Gastrocnemius medialis (tissue), 4 donors: ENCODE data around the gene ITIH5. TPM values are rescaled to one million over a fixed set of nuclear protein-coding genes. Genes with fewer than 3 reads are reported as not detected.
A peak's percentile ranks its signal among the peaks of the same experiment; 100 is the strongest.

Source experiments
- ATAC-seq, 2 donors: fragments of 150-250 bp; one replicate each; pipeline ENCODE4 v1.9.1; 2016
- DNase-seq, 2 donors: peaks; one replicate each; pipeline ENCODE4 v3.0.0-alpha.2; 2019
- H3K27ac ChIP-seq, 4 donors: fragments of 200-600 bp; sonication (generic); 1 replicate in 1 of 4; 2 replicates in 3 of 4; pipeline ENCODE4 v1.5.1; 2016 to 2018; ENCODE audit warnings: mild to moderate bottlenecking in 2 of 4, moderate library complexity in 1 of 4
- H3K27me3 ChIP-seq, 3 donors: fragments of 200-600 bp; sonication (generic) in 2 of 3; 1 replicate in 1 of 3; 2 replicates in 2 of 3; pipeline versions ENCODE4 v1.5.1 to v1.6.0; 2016 to 2019; ENCODE audit warnings: mild to moderate bottlenecking in 1 of 3, moderate library complexity in 1 of 3
- H3K36me3 ChIP-seq, 2 donors: fragments of 200-600 bp; sonication (generic) in 1 of 2; one replicate each; pipeline ENCODE4 v1.5.1; 2017 to 2018
- H3K4me1 ChIP-seq, 2 donors: fragments of 200-600 bp; sonication (generic) in 1 of 2; one replicate each; pipeline ENCODE4 v1.5.1; 2016 to 2017; ENCODE audit warnings: mild to moderate bottlenecking in 2 of 2
- H3K4me3 ChIP-seq, 4 donors: fragments of 200-600 bp; sonication (generic) in 3 of 4; 1 replicate in 1 of 4; 2 replicates in 3 of 4; pipeline ENCODE4 v1.5.1; 2016 to 2019; ENCODE audit warnings: mild to moderate bottlenecking in 2 of 4
- H3K9me3 ChIP-seq, 3 donors: fragments of 200-600 bp; sonication (generic) in 2 of 3; 1 replicate in 1 of 3; 2 replicates in 2 of 3; pipeline ENCODE4 v1.5.1; 2016 to 2019
- POLR2A ChIP-seq, 2 donors: fragments of 450-650 bp; IDR thresholded peaks; one replicate each; pipeline ENCODE4 v1.6.1; 2017; ENCODE audit warnings: antibody characterized with exemption in 2 of 2, mild to moderate bottlenecking in 2 of 2, moderate library complexity in 2 of 2
- in situ Hi-C, 4 donors: fragments of 200-750 bp; cut with MboI; loops; one replicate each; pipeline versions ENCODE4 v1.15.0 to v1.8.0; 2017; ENCODE audit warnings: low sequenced_read_pairs in 4 of 4
- intact Hi-C: fragments of 100-400 bp; cut with DNase I; formaldehyde crosslinking; loops from one replicate; pipeline ENCODE4 v1.15.1; 2023; ENCODE audit warnings: low total_unique reads
- total RNA-seq, 4 donors: library from RNA; depleted of rRNA; stranded (reverse); fragments of >200 nt; gene quantifications; one replicate each; pipeline versions ENCODE4 v1.1.0 to v1.2.3, GENCODE V29; 2016
- TF ChIP-seq, protein P1 (sequence below), 5 experiments: fragments of 450-650 bp in 3 of 5; fragments of 200-600 bp in 2 of 5; sonication (generic) in 2 of 5; IDR thresholded peaks in 4 of 5; conservative IDR thresholded peaks in 1 of 5; 1 replicate in 4 of 5; 2 replicates in 1 of 5; pipeline ENCODE4 v1.5.1; 2016 to 2019; ENCODE audit warnings: antibody characterized with exemption in 5 of 5, mild to moderate bottlenecking in 3 of 5, moderate library complexity in 3 of 5

ITIH5 gene
- total RNA-seq, 4 donors from 2014 or later: 3.9 to 14.0 (median 6.9) TPM

DNA sequence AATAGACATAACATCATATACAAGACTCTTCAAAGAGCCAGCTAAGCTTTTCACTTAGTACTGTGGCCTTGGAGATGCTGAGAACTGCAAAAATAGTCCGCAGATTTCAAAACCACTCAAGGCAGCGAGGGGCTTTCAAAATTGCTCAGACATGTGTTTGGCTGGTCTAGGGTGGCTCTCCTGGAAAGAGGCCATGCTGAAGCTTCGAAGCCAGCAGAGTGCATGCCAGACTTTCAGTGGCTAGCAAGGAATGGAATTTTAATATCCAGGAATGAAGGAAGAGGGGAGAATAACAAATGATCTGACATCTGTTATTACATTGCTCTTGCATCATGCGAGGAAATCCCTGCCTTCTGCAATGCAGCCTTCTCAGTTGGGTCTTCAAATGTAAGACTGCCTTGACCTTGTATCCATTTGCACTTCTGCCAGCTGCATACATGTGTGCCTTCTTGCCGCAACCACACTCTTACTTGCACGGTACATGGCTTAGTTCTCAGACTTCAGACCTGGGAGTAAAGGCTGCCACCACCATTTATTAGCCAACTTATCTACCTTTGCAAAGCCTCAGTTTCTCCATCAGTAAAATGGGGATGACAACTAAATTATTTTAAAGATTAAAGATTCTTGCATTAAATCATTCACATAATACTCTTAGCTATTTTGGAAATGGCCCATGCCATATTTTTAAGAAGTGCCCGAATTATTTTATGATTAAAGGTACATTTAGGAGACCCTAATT, 55.9 kb downstream of the ITIH5 start:
- Histone ChIP-seq H3K4me1 (peaks cover 9% of the 10 kb centered on the region in 2 donors), H3K27ac (peak overlapping the region in 1 of 4 donors; percentile 29), H3K27me3 (no peaks in the 10 kb centered on the region), H3K9me3 (no peaks in the 10 kb centered on the region), H3K36me3 (no peaks in the 10 kb centered on the region), H3K4me3 (no peak overlapping the region)
- peak in 1 of 2 donors; percentile 61 for DNase-seq
- intact Hi-C loops (no loop called here), in situ Hi-C loops (no loop called here)
- TF ChIP-seq POLR2A (IDR thresholded peaks at IDR 0.05): no peak
- TF ChIP-seq, protein P1, sequence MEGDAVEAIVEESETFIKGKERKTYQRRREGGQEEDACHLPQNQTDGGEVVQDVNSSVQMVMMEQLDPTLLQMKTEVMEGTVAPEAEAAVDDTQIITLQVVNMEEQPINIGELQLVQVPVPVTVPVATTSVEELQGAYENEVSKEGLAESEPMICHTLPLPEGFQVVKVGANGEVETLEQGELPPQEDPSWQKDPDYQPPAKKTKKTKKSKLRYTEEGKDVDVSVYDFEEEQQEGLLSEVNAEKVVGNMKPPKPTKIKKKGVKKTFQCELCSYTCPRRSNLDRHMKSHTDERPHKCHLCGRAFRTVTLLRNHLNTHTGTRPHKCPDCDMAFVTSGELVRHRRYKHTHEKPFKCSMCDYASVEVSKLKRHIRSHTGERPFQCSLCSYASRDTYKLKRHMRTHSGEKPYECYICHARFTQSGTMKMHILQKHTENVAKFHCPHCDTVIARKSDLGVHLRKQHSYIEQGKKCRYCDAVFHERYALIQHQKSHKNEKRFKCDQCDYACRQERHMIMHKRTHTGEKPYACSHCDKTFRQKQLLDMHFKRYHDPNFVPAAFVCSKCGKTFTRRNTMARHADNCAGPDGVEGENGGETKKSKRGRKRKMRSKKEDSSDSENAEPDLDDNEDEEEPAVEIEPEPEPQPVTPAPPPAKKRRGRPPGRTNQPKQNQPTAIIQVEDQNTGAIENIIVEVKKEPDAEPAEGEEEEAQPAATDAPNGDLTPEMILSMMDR (IDR thresholded peaks at IDR 0.05 in 4 of 5, conservative IDR thresholded peaks at IDR 0.05 in 1 of 5): no peak
- peak; percentile 64 to 74 for ATAC-seq

DNA sequence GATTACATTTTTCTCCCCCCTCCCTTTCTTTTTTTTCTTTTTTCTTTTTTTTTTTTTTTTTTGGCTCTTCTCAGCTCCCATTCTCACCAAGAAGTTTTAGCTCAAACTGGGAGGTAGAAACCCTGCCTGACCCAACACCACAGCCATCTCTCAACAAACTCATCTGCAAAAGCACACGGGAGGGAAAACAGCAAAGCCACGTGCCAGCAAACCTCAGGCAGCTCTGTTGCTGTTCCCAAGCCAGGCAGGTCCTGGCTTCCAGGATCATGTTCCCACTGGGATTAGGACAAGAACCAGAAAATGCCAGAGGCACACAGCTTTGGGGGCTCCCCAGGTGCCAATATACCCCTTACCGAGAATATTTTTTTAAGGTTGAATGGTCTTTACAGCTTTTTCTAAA, 56.7 kb downstream of the ITIH5 start:
- TF ChIP-seq, protein P1 (IDR thresholded peaks at IDR 0.05 in 4 of 5, conservative IDR thresholded peaks at IDR 0.05 in 1 of 5): no peak
- no peak for TF ChIP-seq POLR2A (IDR thresholded peaks at IDR 0.05)
- Histone ChIP-seq H3K4me3 (no peak overlapping the region), H3K4me1 (peaks cover 9% of the 10 kb centered on the region in 2 donors), H3K27me3 (no peaks in the 10 kb centered on the region), H3K27ac (peak overlapping the region in 1 of 4 donors; percentile 29), H3K9me3 (no peaks in the 10 kb centered on the region), H3K36me3 (no peaks in the 10 kb centered on the region)
- in situ Hi-C loops: no loop called here
- DNase-seq (no peak), ATAC-seq (no peak)
- intact Hi-C loops: no loop called here

DNA sequence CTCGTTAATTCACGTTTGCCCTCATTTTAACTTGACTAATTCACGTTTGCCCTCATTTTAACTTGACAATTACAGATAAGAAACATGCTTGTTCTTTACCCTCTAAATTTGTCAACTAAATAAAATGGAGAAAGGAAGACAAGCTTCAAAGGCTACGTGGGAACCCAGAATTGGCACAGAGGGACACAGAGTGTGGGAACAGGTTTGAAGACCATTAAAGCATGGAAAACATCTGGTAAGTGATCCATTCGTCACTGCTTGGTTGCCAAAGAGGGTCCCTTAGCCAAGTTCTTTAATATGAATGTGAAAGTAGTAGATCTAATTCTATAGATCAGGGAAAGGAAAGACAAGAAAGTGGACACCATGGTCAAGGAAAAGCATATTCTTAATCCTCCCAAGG, 57.2 kb downstream of the ITIH5 start:
- ATAC-seq (no peak), DNase-seq (no peak)
- Histone ChIP-seq H3K4me3 (no peak overlapping the region), H3K36me3 (no peaks in the 10 kb centered on the region), H3K27me3 (no peaks in the 10 kb centered on the region), H3K4me1 (peaks cover 9% of the 10 kb centered on the region in 2 donors), H3K27ac (no peak overlapping the region), H3K9me3 (no peaks in the 10 kb centered on the region)
- in situ Hi-C loops (no loop called here), intact Hi-C loops (no loop called here)
- no peak for TF ChIP-seq POLR2A (IDR thresholded peaks at IDR 0.05)
- TF ChIP-seq, protein P1 (IDR thresholded peaks at IDR 0.05 in 4 of 5, conservative IDR thresholded peaks at IDR 0.05 in 1 of 5): no peak

DNA sequence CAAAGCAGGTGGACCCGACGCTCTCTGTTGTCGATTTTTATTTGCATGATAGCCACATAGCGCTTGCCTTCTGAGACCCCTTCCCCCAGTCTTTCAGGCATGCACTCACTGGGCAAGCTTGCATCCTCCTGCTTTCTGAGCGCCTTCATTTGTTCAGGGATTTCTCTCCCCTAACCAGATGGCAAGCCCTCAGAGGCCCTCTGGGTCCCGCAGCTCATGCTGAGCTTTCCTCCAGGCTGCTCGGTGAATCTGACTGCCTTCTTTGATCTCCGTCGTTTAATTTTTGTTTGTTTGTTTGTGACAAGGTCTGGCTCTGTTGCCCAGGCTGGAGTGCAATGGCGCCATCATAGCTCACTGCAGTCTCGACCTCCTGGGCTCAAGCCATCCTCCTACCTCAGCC, 58.8 kb downstream of the ITIH5 start:
- Histone ChIP-seq H3K36me3 (no peaks in the 10 kb centered on the region), H3K27me3 (no peaks in the 10 kb centered on the region), H3K27ac (no peak overlapping the region), H3K4me3 (no peak overlapping the region), H3K9me3 (no peaks in the 10 kb centered on the region), H3K4me1 (peaks cover 9% of the 10 kb centered on the region in 2 donors)
- DNase-seq: no peak
- no peak for ATAC-seq
- in situ Hi-C loops (no loop called here), intact Hi-C loops (no loop called here)
- TF ChIP-seq, protein P1 (IDR thresholded peaks at IDR 0.05 in 4 of 5, conservative IDR thresholded peaks at IDR 0.05 in 1 of 5): no peak
- no peak for TF ChIP-seq POLR2A (IDR thresholded peaks at IDR 0.05)
